GM19099 (cell line): Measurements from ENCODE around the gene KIF12.

Experiments
- POLR2A ChIP-seq: IDR thresholded peaks from 3 replicates; pipeline ENCODE4 v1.6.1; 2011; ENCODE audit warnings: low read depth; ENCODE audit not compliant: insufficient read length; ENCODE audit errors: extremely low read depth

The KIF12 gene

DNA sequence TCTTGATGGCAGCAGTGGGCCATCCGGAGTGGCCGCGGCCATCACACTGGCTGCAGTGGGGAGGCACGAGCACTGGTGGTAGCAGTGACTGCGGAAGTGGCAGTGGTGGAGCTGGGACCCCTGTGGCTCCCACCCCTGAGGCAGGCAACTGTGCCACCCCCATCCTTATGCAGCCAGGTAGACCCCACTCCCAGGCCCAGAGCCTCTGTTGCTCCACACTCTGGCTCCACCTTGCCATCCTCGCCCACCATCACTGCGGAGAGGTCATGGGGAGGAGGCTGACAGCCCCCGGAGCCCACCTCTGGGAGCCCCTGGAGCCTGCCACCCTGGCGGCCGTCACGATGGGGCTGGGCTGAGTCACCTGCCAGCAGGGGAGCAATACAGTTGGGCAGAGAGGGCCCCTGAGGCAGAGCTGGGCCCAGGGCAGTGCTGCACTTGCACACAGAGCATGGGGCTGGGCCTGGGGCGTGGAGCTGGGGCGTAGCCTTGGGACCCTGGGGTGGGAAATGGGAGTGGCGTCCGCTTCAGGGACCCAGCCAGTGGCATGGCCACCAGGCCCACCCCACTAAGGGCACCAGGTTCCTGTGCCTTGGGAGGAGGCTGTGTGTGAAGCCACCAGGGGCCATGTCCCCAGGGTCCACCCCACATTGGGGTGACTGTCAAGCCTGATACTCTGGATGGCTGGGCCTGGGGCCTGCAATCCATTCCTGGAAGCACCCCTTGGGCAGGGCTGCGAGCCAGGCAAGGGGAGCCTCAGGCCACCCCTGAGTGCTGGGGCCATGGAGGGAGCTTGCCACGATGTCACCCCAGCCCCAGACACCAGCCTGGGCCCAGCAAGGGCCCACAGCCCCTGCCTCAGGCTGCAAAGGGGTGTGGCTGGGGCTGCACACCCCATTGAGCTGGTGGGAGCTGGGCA, 28.6 kb downstream of the KIF12 start:
- TF ChIP-seq POLR2A: no peak

DNA sequence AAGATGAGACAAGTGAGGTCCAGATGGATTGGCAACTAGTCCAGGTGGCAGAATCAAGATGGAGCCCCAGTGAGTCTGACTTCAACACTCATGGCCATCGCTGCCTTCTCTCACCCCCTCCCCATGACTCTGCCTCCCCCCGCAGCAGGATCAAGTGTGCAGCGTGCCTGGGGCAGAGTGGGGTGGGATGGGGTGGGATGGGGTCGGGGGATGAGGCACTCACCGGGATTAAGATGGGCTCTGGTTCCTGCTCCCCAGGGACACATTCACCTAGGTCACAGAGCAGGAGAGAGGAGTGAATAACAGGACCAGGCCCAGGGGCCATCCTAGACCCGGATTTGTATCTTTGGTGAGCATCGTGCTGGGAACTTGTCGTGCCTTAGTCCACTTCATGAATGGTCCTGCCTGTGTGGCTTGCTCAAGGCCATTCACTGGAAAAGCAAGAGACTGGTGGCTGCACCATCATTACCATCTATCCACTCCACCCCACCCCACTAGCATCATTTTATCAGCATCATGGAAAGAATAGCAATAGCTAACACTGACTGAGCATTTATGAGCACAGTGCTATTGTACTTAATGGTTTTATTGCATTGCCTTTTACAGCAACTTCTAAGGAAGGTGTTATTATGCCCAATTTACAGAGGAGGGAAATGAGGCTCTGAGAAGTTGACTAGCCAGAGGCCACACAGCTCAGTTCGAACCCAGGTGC, 29.5 kb downstream of the KIF12 start:
- no peak for TF ChIP-seq POLR2A

DNA sequence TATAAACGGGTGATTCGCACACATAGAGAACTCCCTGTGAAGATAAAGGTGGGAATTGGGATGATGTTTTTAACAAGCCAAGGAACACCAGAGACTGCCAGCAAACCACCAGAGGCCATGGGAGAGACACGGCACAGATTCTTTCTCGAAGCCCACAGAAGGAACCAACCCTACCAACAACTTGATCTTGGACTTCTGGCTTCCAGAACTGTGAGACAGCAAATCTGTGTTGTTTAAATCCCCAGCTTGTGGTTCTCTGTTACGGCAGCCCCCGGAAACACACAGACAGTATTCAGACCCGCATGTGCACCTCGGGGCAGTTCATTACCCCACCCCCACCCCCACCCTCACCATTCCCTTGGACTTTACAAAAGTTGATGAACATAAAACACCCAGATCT, 33.8 kb downstream of the KIF12 start:
- no peak for TF ChIP-seq POLR2A

DNA sequence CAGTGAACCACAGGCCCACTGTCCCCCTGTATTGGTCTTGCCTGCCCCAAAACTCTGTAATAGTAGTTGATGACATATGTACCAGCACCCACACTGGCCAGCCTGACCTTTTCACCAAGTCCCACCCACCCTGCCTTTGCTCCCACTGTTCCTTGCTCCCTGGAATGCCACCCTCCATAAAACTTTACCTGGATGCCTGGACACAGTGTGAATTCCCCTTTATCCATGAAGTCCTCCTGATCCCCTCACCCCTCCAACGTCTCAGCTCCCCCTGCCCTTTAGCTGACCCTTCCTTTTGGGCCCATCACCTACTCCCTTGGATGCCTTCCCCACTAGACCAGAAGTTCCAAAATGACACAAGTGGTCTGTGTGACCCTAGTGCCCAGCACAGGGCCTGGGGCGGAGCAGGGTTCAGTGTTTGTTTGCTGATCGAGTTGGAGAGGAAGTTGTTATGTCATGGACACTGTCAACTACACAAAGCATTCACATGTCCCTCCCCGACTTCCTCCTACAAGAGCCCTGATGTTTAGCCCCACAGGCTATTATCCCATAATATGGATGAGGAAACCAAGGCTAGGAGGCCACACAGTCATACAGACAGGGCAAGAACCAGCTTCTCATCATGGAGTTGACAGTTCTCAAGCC, 37.1 kb downstream of the KIF12 start:
- TF ChIP-seq POLR2A: no peak

DNA sequence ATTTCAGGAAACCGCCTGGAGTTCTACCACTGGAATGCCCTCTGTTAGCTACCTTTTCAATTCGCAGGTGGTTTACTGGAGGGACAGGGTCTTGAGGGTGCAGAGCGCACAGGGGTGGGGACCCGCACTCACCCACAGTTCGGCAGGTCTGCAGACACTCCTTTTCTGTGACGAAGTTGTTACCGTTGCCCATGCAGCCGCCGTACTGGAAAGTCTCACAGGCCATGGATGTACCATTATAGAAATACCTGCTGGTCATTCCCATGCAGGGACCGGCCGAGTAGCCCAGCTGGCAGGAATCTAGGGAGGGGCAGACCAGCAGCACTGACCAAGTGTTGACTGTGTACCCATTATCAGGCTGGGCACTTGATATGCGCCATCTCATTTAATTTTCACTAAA, 37.8 kb downstream of the KIF12 start:
- no peak for TF ChIP-seq POLR2A

DNA sequence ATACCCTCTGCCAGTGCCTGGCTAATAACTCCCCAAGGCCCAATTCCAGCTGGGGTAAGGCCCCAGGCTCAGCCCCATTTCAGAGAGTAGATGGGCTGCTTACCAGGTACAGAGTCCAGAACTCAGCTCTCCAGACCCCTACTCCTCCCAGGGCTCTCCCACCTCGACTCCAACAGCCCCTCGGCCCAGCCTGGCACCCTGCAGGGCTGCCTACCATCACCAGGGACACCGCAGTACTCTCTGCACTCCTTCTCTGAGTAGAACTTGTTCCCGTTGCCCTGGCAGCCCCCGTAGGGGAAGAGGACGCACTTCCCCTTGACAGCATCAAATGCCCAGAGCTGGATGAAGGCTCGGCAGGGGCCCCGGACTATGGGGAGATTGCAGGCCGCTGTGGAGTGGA, 38.4 kb downstream of the KIF12 start:
- no peak for TF ChIP-seq POLR2A

DNA sequence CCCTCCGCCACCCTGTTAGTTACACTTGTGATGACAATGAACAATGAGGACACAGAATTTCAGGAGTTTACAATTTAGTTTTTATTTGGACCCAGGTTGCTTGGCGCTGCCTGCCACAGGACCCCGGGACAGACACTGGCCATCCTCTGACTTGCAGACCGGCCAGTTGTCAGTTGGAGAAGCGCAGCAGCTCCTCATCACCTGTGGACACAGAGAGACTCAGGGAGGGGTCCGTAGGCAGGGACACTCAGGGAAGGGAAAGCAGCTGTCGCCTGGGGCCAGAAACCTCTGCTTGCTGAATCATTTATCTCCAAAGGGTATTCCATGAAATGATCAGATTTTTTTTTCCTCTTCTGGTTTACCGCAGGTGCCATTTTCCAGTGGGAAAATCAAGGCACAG, 39.0 kb downstream of the KIF12 start:
- no peak for TF ChIP-seq POLR2A

DNA sequence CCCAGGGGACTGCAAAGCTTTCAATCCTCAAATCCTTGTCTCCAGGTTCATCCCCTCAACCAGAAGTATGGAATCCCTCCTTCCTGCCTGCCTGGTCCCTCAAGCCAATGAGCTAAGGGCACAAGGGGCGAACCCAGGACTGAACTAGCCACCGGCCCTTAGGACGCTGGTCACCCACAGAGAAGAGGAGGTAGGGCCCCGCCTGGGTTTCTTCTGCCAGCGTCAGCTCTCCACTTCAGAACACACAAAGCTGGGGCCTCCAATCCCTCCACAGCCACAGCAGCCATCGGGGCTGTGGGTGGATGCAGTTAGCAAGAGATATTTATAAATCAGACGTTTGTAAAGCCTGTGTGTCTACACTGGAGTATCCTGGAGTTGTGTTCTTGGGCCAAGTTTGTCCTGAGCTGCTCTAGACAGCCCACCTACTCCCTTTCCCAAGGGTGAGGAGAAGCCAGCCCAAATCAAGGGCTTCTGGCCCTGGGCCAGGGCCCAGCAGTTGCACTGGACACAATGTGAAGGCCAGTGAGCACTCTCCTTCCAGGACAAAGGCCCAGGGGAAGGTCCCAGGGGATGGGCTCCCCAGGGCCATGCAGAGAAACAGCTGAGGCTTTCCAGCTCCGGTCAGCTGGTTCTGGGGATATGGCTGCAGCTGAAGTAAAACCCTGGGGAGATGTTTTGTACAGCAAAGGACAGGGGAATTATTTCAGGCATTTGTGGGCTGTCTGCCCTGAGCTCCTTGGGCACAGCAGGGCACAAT, 39.9 kb downstream of the KIF12 start:
- TF ChIP-seq POLR2A: no peak

DNA sequence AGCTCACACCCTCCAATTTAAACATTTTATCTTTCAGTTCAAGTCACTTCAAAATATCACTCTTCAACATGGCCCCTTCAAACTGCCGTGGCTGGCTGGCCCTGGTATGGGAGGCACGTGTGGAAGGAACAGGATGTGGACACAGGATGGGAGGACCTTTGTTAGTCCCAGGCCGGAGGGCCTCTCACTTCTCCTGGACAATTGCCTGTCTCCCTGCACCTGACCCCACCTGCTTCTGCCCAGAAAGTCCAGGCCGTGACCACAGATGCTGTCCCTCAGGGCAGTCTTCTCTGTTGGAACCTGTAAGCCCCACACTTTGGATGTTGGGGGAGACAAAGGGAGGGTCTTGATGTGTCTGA, 40.4 kb downstream of the KIF12 start:
- TF ChIP-seq POLR2A: no peak

DNA sequence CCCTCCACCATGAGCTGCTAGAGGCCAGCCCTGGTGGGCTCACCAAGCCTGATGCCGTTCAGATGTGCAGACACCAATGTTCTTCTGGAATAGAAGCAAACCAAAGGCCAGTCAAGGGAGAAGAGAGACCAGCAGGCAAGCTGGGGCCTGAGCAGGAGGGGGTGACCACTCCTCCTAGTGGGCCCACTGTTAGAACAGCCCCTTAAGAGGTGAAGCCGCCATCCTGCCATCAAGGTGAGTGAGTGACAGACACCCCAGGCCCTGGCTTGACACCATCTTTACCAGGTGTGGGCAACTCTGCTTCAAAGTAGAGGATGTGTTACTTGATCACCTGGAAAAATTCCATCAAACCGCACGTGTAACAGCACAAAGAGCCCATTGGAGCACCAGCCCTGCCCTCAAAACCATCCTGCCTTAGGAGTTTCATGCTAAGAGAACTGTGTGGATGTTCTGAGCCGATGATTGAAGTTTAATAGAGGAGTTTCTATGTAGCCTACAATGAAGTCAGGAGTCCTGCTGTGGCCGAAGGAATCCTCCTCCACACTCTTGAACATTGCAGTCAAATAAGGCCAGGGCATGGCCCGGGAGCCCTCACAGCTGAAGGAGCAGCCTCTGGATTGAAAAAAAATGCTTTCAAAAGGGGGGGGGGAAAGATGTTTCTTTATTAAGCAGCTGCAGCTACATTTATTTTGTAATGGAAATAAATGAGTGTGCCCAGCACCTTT, 41.8 kb downstream of the KIF12 start:
- TF ChIP-seq POLR2A: no peak

DNA sequence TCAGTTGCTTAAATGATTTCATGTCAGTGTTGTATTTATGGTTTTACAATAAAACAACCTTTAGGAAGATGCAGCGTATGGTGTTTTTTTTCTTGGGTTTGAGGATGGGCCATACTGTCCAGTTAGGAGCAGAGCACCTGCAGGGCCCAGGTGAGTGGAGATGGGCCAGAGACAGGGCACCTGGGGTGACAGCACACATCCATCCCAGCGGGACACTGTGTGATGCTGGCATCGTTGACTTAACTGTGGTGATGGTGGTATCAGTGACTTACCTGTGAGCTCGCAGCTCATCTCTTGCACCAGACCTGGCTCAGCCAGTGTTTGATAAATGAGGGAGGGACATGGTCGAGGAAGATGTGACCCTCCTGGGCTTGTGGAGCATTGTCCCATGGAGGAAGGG, 42.6 kb downstream of the KIF12 start:
- no peak for TF ChIP-seq POLR2A

DNA sequence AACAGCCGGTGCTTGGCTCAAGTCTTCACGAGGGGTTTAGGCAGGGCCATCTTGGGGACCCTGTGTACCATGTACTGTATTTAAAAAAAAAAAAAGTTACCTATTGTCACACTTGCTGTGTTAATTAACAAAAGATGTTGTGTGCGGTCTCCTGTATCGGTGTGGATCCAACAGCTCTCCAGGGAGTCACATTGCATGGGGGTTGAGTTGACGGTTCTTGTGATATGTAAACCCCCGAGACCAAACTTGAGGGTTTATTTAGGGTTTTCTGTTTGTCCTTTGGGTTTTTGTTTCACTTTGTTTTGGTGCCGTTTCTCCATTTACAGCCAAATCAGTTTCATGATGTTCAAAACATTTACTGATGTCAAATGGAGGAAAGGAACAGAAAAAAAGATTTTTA, 43.2 kb downstream of the KIF12 start:
- TF ChIP-seq POLR2A: no peak

DNA sequence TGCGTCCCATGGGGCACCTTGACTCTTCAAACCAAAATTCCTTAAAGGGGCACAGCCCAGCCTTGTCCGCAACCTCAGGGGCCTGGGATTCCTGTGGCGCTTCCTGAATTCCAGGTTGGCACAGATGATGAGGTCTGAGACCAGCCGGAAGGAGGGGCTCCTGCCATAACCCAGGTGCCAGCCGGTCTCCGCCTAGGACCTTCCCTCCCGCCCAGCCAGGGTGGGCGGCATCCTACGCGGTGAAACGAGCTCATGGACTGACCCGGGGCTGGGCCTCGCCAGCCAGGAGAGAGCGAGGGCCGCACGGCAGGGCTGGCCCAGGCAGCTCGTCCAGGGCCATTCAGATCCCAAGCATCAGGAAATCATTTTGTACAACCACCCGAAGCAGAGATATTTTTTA, 44.0 kb downstream of the KIF12 start:
- TF ChIP-seq POLR2A: no peak

DNA sequence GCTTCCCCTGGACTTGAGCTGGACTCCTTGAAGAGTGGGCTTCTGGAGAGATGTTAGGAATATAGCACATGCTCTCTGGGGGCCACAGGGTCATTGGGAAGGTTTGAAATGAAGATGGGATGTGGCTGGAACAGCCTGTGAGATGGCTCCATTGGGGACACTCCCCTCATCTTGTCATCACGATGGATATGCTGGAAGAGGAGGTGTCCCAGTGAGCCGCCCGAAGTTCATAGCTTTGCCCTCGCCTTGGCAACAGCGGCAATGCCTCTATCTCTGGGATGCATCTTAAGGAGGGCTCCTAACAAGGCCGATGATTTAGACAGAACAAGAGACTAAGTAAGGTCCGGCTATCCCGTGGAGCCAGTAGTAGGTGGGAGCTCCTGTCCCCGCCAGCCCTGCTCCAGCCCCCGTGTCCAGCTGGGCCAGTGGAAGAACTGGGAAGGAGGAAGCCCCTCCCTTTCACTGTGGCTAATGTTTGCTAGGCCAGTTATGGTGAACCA, 44.9 kb downstream of the KIF12 start:
- TF ChIP-seq POLR2A: no peak
